ENCODE data around the gene UBE2L3.
"Not testable (repeated sequence)": the region's sequence is repeated elsewhere in the genome, so short reads cannot be mapped to it uniquely, and the experiment has no call there.

Gene UBE2L3

GRCh38 chr22:21594865-21595452 lies 27.4 kb downstream of the UBE2L3 start:
- no peak overlapping the region for H3K4me3 ChIP-seq (replicated peaks; ENCODE audit: low read depth, low read length)
- TF ChIP-seq CTCF (IDR thresholded peaks at IDR 0.05; ENCODE audit: low read length, missing control alignments), result no peak
- DNase-seq (ENCODE audit: low read depth), result no peak

DNA sequence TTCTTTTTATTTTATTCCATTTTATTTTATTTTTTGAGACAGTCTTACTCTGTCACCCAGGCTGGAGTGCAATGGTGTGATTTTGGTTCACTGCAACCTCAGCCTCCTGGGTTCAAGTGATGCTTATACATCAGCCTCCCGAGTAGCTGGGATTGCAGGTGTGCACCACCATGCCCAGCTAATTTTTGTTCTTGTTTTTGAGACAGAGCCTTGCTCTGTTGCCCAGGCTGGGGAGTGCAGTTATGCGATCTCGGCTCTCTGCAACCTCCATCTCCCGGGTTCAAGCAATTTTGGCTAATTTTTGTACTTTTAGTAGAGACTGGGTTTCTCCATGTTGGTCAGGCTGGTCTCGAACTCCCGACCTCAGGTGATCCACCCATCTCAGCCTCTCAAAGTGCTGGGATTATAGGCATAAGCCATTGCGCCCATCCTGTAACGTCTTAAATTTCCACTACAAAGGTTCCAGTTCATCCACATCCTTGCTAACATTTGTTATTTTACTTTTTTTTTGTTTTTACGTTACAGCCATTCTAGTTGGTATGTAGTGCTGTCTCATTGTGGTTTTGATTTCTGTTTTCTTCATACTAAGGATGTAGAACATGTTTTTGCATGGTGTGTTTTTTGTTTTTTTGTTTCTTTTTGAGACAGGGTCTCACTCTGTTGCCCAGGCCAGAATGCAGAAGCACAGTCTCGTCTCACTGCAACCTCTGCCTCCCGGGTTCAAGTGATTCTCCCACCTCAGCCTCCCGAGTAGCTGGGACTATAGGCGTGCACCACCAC lies 29.0 kb downstream of the UBE2L3 start:
- not testable (repeated sequence) for DNase-seq (ENCODE audit: low read depth); H3K4me3 ChIP-seq (replicated peaks; ENCODE audit: low read depth, low read length)

DNA sequence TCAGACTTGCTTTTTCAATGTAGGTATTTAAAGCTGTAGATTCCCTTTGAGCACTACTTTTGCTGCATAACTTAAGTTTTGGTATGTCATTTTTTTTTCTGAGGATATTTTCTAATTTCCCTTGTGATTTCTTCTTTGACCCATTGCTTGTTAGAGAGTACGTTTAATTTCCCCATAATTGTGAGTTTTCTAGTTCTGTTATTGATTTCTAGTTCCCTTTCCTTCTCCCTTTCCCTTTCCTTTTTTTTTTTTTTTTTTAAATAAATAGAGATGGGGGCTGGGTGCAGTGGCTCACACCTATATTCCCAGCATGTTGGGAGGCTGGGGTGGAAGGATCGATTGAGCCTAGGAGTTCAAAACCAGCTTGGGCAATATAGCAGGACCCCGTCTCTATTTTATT lies 30.8 kb downstream of the UBE2L3 start:
- no peak for DNase-seq (ENCODE audit: low read depth)
- no peak overlapping the region for H3K4me3 ChIP-seq (replicated peaks; ENCODE audit: low read depth, low read length)
- no peak for TF ChIP-seq CTCF (IDR thresholded peaks at IDR 0.05; ENCODE audit: low read length, missing control alignments)

DNA sequence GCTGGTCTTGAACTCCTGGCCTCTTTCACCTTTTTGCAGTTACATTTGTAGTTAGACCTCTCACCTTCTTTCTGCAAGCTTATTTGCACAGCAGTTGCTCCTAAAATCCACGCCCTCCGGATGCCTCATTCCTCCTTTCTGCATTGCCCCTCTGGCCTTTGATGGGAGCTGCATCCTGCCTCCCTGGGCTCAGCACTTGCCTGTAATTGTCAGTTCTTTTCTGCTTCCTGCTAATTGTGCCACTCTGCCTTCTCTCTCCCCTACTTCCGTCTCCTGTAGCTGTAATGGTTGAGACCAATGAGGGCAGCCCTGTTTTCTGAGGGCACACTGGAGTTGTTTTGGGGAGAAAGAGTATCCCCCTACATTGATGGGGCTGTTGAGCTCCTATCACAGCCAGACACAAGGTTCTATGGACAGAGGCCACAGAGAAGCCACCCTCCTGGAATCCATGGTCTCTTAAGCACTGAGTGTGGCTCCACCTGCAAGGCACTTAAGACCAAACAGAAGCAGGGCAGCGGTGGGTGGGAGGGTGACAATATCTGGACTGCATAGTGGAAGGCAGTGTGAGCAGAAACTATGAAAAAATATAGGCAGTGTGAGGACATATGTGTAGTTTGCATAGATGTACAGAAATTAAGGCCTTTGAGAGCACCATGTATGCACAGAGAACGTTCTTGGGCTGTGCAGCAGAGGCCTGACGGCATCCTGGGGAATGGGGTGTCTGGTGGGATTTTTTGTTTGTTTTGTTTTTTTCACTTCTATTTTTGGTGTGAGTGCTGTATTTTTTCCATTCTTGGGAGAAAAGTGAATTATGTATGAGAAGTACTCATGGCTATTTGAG lies 31.8 kb downstream of the UBE2L3 start:
- no peak for DNase-seq (ENCODE audit: low read depth)
- no peak overlapping the region for H3K4me3 ChIP-seq (replicated peaks; ENCODE audit: low read depth, low read length)
- TF ChIP-seq CTCF (IDR thresholded peaks at IDR 0.05; ENCODE audit: low read length, missing control alignments), result no peak

DNA sequence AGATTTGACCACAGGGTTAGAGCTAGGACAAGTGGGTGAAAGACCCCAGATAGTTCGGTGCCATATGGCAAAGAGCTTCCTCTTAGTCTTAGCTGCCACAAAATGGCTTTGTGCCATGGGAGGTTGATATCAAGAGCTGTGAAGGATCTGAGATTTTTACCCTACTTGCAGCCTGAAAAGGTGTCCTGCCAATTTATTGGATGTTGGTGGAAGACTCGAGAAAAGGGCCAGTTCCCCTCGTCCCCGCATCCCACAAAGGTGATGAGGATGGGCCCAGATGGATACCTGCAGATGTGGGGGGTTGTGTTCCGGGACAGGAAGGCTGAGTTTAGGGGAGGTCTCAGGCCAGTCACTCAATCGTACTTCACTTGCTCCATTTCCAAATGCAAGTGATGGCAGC lies 35.1 kb downstream of the UBE2L3 start:
- no peak for DNase-seq (ENCODE audit: low read depth)
- no peak for TF ChIP-seq CTCF (IDR thresholded peaks at IDR 0.05; ENCODE audit: low read length, missing control alignments)
- H3K4me3 ChIP-seq (replicated peaks; ENCODE audit: low read depth, low read length), result no peak overlapping the region

DNA sequence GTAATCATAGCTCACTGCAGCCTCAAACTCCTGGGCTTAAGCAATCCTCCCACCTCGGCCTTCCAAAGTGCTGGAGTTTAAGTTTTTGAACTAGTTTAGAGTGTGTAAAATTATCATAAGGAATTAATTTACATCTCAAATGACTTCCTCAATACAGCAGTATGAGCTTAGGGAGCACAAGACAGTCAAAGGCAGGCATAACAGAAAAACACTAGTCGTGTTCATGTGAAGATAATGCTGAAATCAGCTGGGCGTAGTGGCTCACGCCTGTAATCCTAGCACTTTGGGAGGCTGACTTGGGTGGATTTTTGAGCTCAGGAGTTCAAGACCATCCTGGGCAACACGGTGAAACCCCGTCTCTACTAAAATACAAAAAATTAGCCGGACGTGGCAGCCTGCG lies 36.5 kb downstream of the UBE2L3 start:
- no peak overlapping the region for H3K4me3 ChIP-seq (replicated peaks; ENCODE audit: low read depth, low read length)
- DNase-seq (ENCODE audit: low read depth), result no peak
- no peak for TF ChIP-seq CTCF (IDR thresholded peaks at IDR 0.05; ENCODE audit: low read length, missing control alignments)

DNA sequence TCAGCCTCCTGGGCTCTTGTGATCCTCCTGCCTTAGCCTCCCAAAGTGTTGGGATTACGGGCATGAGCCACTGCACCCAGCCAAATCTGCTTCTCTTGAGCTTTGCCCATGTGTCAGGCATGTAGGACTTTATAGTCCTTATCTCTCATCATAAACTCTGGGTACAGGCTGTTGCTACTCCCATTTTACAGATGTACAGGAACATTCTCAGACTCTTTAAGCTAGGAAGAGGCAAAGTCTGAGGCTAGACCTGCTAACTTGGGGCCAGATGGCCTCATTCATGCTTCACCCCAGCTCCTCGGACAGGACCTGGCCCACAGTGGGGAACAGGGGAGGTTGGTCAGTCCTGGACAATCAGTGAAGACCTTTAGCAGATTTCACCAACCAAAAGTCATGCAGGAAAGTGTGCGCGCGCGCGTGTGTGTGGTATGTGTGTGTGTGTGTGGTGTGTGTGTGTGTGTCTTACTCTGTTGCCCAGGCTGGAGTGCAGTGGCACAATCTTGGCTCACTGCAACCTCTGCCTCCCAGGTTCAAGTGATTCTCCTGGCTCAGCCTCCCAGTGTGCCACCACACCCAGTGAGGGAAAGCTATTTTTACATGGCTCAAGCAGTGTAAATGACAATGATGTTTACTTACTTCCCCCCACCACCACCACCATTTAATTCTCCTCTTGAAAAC lies 38.5 kb downstream of the UBE2L3 start:
- no peak for DNase-seq (ENCODE audit: low read depth)
- H3K4me3 ChIP-seq (replicated peaks; ENCODE audit: low read depth, low read length), result no peak overlapping the region
- no peak for TF ChIP-seq CTCF (IDR thresholded peaks at IDR 0.05; ENCODE audit: low read length, missing control alignments)
